Panc1 (cell line): Measurements from ENCODE around the gene REXO2.

Experiments
- POLR2AphosphoS5 ChIP-seq: IDR thresholded peaks from 2 replicates; pipeline ENCODE4 v1.6.1; 2012; ENCODE audit warnings: mild to moderate bottlenecking, low read depth, low read length, moderate library complexity
- SIN3A ChIP-seq: IDR thresholded peaks from 2 replicates; pipeline ENCODE4 v1.6.1; 2012; ENCODE audit warnings: low read depth, mild to moderate bottlenecking, low read length, moderate library complexity, borderline replicate concordance; ENCODE audit not compliant: insufficient read depth
- TCF7L2 ChIP-seq: IDR thresholded peaks from 2 replicates; pipeline ENCODE4 v1.6.1; 2011; ENCODE audit warnings: mild to moderate bottlenecking, low read depth, low read length, inconsistent platforms
- TF ChIP-seq, protein P1 (sequence below): fragments of 450-650 bp; IDR thresholded peaks from 2 replicates; pipeline ENCODE4 v1.5.1; 2017; ENCODE audit warnings: mild to moderate bottlenecking
- TF ChIP-seq, protein P2 (sequence below), 2 experiments: IDR thresholded peaks; 2 replicates each; pipeline ENCODE4 v1.6.1; 2011 to 2012; ENCODE audit warnings: low read depth in 2 of 2, control low read depth in 1 of 2, low read length in 1 of 2, mild to moderate bottlenecking in 1 of 2, moderate library complexity in 1 of 2; ENCODE audit not compliant: insufficient read depth in 1 of 2

DNA sequence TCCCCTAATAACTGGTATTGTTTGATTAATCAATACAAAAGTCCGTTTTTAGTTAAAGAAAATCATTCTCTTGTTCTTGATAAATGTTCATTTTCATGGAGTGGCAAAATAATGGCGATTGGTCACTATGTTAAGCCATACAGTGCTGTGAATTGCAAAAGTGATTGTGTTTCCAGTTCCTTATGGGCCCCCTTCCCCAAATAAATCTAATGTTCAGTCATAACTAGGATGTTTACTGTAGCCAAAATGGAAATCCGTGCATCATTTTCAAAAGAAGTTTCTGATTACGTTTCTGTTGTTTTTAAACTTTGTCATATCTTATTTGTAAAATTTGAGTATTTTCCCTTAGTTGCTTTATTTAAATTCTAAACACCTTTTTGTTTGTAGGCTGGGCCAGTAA is 38.0 kb upstream of the REXO2 start:
- TF ChIP-seq, protein P1, sequence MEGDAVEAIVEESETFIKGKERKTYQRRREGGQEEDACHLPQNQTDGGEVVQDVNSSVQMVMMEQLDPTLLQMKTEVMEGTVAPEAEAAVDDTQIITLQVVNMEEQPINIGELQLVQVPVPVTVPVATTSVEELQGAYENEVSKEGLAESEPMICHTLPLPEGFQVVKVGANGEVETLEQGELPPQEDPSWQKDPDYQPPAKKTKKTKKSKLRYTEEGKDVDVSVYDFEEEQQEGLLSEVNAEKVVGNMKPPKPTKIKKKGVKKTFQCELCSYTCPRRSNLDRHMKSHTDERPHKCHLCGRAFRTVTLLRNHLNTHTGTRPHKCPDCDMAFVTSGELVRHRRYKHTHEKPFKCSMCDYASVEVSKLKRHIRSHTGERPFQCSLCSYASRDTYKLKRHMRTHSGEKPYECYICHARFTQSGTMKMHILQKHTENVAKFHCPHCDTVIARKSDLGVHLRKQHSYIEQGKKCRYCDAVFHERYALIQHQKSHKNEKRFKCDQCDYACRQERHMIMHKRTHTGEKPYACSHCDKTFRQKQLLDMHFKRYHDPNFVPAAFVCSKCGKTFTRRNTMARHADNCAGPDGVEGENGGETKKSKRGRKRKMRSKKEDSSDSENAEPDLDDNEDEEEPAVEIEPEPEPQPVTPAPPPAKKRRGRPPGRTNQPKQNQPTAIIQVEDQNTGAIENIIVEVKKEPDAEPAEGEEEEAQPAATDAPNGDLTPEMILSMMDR = no peak
- TF ChIP-seq POLR2AphosphoS5 = no peak
- TF ChIP-seq TCF7L2 = no peak
- TF ChIP-seq, protein P2, sequence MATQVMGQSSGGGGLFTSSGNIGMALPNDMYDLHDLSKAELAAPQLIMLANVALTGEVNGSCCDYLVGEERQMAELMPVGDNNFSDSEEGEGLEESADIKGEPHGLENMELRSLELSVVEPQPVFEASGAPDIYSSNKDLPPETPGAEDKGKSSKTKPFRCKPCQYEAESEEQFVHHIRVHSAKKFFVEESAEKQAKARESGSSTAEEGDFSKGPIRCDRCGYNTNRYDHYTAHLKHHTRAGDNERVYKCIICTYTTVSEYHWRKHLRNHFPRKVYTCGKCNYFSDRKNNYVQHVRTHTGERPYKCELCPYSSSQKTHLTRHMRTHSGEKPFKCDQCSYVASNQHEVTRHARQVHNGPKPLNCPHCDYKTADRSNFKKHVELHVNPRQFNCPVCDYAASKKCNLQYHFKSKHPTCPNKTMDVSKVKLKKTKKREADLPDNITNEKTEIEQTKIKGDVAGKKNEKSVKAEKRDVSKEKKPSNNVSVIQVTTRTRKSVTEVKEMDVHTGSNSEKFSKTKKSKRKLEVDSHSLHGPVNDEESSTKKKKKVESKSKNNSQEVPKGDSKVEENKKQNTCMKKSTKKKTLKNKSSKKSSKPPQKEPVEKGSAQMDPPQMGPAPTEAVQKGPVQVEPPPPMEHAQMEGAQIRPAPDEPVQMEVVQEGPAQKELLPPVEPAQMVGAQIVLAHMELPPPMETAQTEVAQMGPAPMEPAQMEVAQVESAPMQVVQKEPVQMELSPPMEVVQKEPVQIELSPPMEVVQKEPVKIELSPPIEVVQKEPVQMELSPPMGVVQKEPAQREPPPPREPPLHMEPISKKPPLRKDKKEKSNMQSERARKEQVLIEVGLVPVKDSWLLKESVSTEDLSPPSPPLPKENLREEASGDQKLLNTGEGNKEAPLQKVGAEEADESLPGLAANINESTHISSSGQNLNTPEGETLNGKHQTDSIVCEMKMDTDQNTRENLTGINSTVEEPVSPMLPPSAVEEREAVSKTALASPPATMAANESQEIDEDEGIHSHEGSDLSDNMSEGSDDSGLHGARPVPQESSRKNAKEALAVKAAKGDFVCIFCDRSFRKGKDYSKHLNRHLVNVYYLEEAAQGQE (IDR thresholded peaks at IDR 0.05; ENCODE audit: insufficient read depth in 1 of 2, low read depth in 2 of 2, low read length in 1 of 2) = no peak
- TF ChIP-seq SIN3A = no peak
